Mesendoderm (in vitro differentiated cells): Measurements from ENCODE around the gene AQP10.
"Not testable (repeated sequence)": the region's sequence is repeated elsewhere in the genome, so short reads cannot be mapped to it uniquely, and the experiment has no call there.

Experiments
- DNase-seq: peaks from one replicate; pipeline ENCODE4 v3.0.0; 2013
- H2AK5ac ChIP-seq: 2 replicates; pipeline ENCODE4 v1.6.1; 2013; ENCODE audit warnings: low read length, inconsistent platforms
- H2BK120ac ChIP-seq: 2 replicates; pipeline ENCODE4 v1.6.1; 2013; ENCODE audit warnings: low read depth, mild to moderate bottlenecking, low read length, moderate library complexity, mixed read lengths
- H2BK15ac ChIP-seq: replicated peaks from 2 replicates; pipeline ENCODE4 v1.6.1; 2013; ENCODE audit warnings: low read depth, mild to moderate bottlenecking, moderate library complexity
- H2BK5ac ChIP-seq: 2 replicates; pipeline ENCODE4 v1.6.1; 2013; ENCODE audit warnings: low read length, inconsistent platforms
- H3K18ac ChIP-seq: 2 replicates; pipeline ENCODE4 v1.6.1; 2013; ENCODE audit warnings: mild to moderate bottlenecking, low read length, mixed read lengths
- H3K23ac ChIP-seq: one replicate; pipeline ENCODE4 v1.6.1; 2013; ENCODE audit warnings: low read length
- H3K27ac ChIP-seq: 2 replicates; pipeline ENCODE4 v1.5.1; 2013; ENCODE audit warnings: low read depth, mild to moderate bottlenecking, inconsistent platforms, low read length, moderate library complexity
- H3K27me3 ChIP-seq: 2 replicates; pipeline ENCODE4 v1.6.1; 2013; ENCODE audit warnings: low read length, control low read depth, mild to moderate bottlenecking, inconsistent platforms; ENCODE audit not compliant: insufficient read depth, poor library complexity
- H3K36me3 ChIP-seq: 2 replicates; pipeline ENCODE4 v1.6.1; 2013; ENCODE audit warnings: low read length, inconsistent platforms; ENCODE audit not compliant: control insufficient read depth, insufficient read depth
- H3K4ac ChIP-seq: one replicate; pipeline ENCODE4 v1.6.1; 2013; ENCODE audit warnings: low read depth, mild to moderate bottlenecking, low read length, moderate library complexity
- H3K4me1 ChIP-seq: 2 replicates; pipeline ENCODE4 v1.6.1; 2013; ENCODE audit warnings: low read depth, low read length, inconsistent platforms; ENCODE audit not compliant: control insufficient read depth
- H3K4me2 ChIP-seq: 2 replicates; pipeline ENCODE4 v1.6.1; 2013; ENCODE audit warnings: low read length
- H3K4me3 ChIP-seq: 2 replicates; pipeline ENCODE4 v1.5.1; 2013; ENCODE audit warnings: mild to moderate bottlenecking, low read length
- H3K56ac ChIP-seq: one replicate; pipeline ENCODE4 v1.6.1; 2013; ENCODE audit warnings: low read length
- H3K79me1 ChIP-seq: 2 replicates; pipeline ENCODE4 v1.6.1; 2013; ENCODE audit warnings: low read length, inconsistent platforms
- H3K79me2 ChIP-seq: 2 replicates; pipeline ENCODE4 v1.6.1; 2013; ENCODE audit warnings: mild to moderate bottlenecking, low read length; ENCODE audit not compliant: control insufficient read depth, insufficient read depth
- H3K9ac ChIP-seq: 2 replicates; pipeline ENCODE4 v1.6.1; 2013; ENCODE audit warnings: low read length, inconsistent platforms
- H4K5ac ChIP-seq: one replicate; pipeline ENCODE4 v1.6.1; 2013; ENCODE audit warnings: low read length
- H4K8ac ChIP-seq: one replicate; pipeline ENCODE4 v1.6.1; 2013; ENCODE audit warnings: low read depth, mild to moderate bottlenecking, control low read depth, low read length, moderate library complexity
- WGBS: extraction: QIAGEN DNeasy Blood & Tissue Kit; methylation state at CpG from one replicate; pipeline ENCODE4 v1.1.7; 2013; ENCODE audit warnings: low lambda C conversion rate, missing lambda C conversion rate; ENCODE audit not compliant: insufficient coverage; ENCODE audit errors: extremely low coverage; 5-methylcytosine and 5-hydroxymethylcytosine counted together

Gene AQP10

GRCh38 chr1:154353966-154354365 is 33.1 kb downstream of the AQP10 start:
- Histone ChIP-seq H3K79me1 (no peaks in the 10 kb centered on the region), H4K8ac (no peak overlapping the region), H3K4ac (no peak overlapping the region), H2BK5ac (no peak overlapping the region), H3K79me2 (no peaks in the 10 kb centered on the region), H3K4me3 (no peak overlapping the region), H2BK15ac (no peak overlapping the region), H3K4me1 (peaks cover 8% of the 10 kb centered on the region), H2BK120ac (no peak overlapping the region), H3K27ac (no peak overlapping the region), H3K36me3 (no peaks in the 10 kb centered on the region), H3K4me2 (no peak overlapping the region), H4K5ac (no peak overlapping the region), H3K56ac (no peak overlapping the region), H2AK5ac (no peak overlapping the region), H3K9ac (no peak overlapping the region), H3K18ac (no peak overlapping the region), H3K23ac (no peak overlapping the region), H3K27me3 (no peaks in the 10 kb centered on the region)
- DNase-seq, result no peak
- no CpG with 5 or more reads among the region's 5 CpGs for WGBS

- Histone ChIP-seq H4K5ac (no peak overlapping the region), H3K56ac (no peak overlapping the region), H3K4me2 (no peak overlapping the region), H3K9ac (no peak overlapping the region), H3K79me1 (no peaks in the 10 kb centered on the region), H3K36me3 (no peaks in the 10 kb centered on the region), H2BK15ac (no peak overlapping the region), H3K23ac (no peak overlapping the region), H3K4me1 (peaks cover 5% of the 10 kb centered on the region), H3K27me3 (no peaks in the 10 kb centered on the region), H2BK5ac (no peak overlapping the region), H3K27ac (no peak overlapping the region), H2AK5ac (no peak overlapping the region), H4K8ac (no peak overlapping the region), H3K4me3 (no peak overlapping the region), H3K18ac (no peak overlapping the region), H3K79me2 (no peaks in the 10 kb centered on the region), H3K4ac (no peak overlapping the region), H2BK120ac (no peak overlapping the region)
- no peak for DNase-seq
- no CpG with 5 or more reads among the region's 8 CpGs for WGBS
These were observed 37.6 kb downstream of the AQP10 start for GRCh38 chr1:154358519-154358918.

- Histone ChIP-seq H4K8ac (no peak overlapping the region), H3K79me2 (no peaks in the 10 kb centered on the region), H2AK5ac (no peak overlapping the region), H3K36me3 (no peaks in the 10 kb centered on the region), H3K27ac (no peak overlapping the region), H2BK15ac (no peak overlapping the region), H3K9ac (no peak overlapping the region), H2BK120ac (no peak overlapping the region), H4K5ac (no peak overlapping the region), H3K27me3 (no peaks in the 10 kb centered on the region), H3K4ac (no peak overlapping the region), H3K4me2 (no peak overlapping the region), H2BK5ac (no peak overlapping the region), H3K79me1 (no peaks in the 10 kb centered on the region), H3K56ac (no peak overlapping the region), H3K4me3 (no peak overlapping the region), H3K4me1 (no peaks in the 10 kb centered on the region), H3K23ac (no peak overlapping the region), H3K18ac (no peak overlapping the region)
- DNase-seq, result no peak
These were observed 39.4 kb downstream of the AQP10 start for GRCh38 chr1:154360288-154360687.

GRCh38 chr1:154360881-154361280 is 40.0 kb downstream of the AQP10 start:
- not testable (repeated sequence) for H3K23ac ChIP-seq, H3K4me2 ChIP-seq, H3K4me1 ChIP-seq, H3K18ac ChIP-seq, DNase-seq, H3K9ac ChIP-seq, H3K79me1 ChIP-seq, H4K8ac ChIP-seq, H3K27ac ChIP-seq, H2BK120ac ChIP-seq, H2BK15ac ChIP-seq, H3K4me3 ChIP-seq, H3K4ac ChIP-seq, H3K27me3 ChIP-seq, H3K79me2 ChIP-seq, H3K36me3 ChIP-seq, H2AK5ac ChIP-seq, H4K5ac ChIP-seq, H2BK5ac ChIP-seq
- H3K56ac ChIP-seq, result peak overlapping the region; percentile 9
- WGBS, result no CpG with 5 or more reads among the region's 5 CpGs

GRCh38 chr1:154361357-154361756 is 40.5 kb downstream of the AQP10 start:
- Histone ChIP-seq H4K8ac (no peak overlapping the region), H2AK5ac (no peak overlapping the region), H2BK5ac (peak overlapping the region; percentile 63), H3K27ac (no peak overlapping the region), H3K4me2 (no peak overlapping the region), H3K4ac (peak overlapping the region; percentile 79), H3K36me3 (no peaks in the 10 kb centered on the region), H3K4me3 (no peak overlapping the region), H3K4me1 (no peaks in the 10 kb centered on the region), H3K27me3 (no peaks in the 10 kb centered on the region), H4K5ac (no peak overlapping the region), H3K9ac (no peak overlapping the region), H2BK15ac (no peak overlapping the region), H3K79me1 (no peaks in the 10 kb centered on the region), H3K56ac (peak overlapping the region; percentile 44), H2BK120ac (no peak overlapping the region), H3K79me2 (no peaks in the 10 kb centered on the region), H3K23ac (no peak overlapping the region), H3K18ac (peak overlapping the region; percentile 84)
- no CpG with 5 or more reads among the region's 3 CpGs for WGBS
- DNase-seq, result no peak

- H3K4me1 ChIP-seq, result no peaks in the 10 kb centered on the region
- no peaks in the 10 kb centered on the region for H3K79me1 ChIP-seq
- no peak overlapping the region for H2BK120ac ChIP-seq
- no peak overlapping the region for H4K8ac ChIP-seq
- H2BK5ac ChIP-seq, result no peak overlapping the region
- no peak for DNase-seq
- no peaks in the 10 kb centered on the region for H3K36me3 ChIP-seq
- no peak overlapping the region for H3K27ac ChIP-seq
- H3K4me3 ChIP-seq, result no peak overlapping the region
- H2BK15ac ChIP-seq, result no peak overlapping the region
- H2AK5ac ChIP-seq, result no peak overlapping the region
- H4K5ac ChIP-seq, result no peak overlapping the region
- no peak overlapping the region for H3K18ac ChIP-seq
- no peaks in the 10 kb centered on the region for H3K79me2 ChIP-seq
- no peak overlapping the region for H3K56ac ChIP-seq
- H3K9ac ChIP-seq, result no peak overlapping the region
- H3K27me3 ChIP-seq, result no peaks in the 10 kb centered on the region
- H3K4me2 ChIP-seq, result no peak overlapping the region
- no peak overlapping the region for H3K4ac ChIP-seq
- no peak overlapping the region for H3K23ac ChIP-seq
- WGBS, result no CpG with 5 or more reads among the region's 6 CpGs
These were observed 50.5 kb downstream of the AQP10 start for GRCh38 chr1:154371436-154371835.
